GM18873 (cell line): ENCODE data around the gene PCA3.
A peak's percentile ranks its signal among the peaks of the same experiment; 100 is the strongest.

Experiments used
- ATAC-seq: cut with Tn5 transposase; IDR thresholded peaks from one replicate; pipeline ENCODE4 v1.9.1; 2021; ENCODE audit warnings: mild to moderate bottlenecking, moderate library complexity, moderate number of reproducible peaks; ENCODE audit not compliant: unreplicated experiment, low FRiP score

PCA3 gene

DNA sequence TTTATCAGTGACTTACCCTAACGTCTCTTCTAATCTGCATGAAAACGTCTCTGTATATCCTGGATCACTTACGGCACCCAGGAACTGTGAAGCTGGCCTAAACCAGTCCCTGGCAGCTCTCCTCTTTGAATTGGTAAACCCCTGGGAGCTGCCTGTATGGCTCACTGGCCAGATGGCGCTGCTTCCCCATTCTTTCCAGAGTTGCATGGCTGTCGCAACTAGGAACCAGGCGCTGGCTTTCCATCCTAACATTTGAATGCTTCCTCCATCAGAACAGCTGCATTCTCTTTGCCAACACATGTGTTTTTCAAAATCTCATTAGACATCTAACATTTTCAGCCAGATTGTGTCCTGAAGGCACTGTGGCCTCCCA, 8.0 kb upstream of the PCA3 start:
- no peak for ATAC-seq

DNA sequence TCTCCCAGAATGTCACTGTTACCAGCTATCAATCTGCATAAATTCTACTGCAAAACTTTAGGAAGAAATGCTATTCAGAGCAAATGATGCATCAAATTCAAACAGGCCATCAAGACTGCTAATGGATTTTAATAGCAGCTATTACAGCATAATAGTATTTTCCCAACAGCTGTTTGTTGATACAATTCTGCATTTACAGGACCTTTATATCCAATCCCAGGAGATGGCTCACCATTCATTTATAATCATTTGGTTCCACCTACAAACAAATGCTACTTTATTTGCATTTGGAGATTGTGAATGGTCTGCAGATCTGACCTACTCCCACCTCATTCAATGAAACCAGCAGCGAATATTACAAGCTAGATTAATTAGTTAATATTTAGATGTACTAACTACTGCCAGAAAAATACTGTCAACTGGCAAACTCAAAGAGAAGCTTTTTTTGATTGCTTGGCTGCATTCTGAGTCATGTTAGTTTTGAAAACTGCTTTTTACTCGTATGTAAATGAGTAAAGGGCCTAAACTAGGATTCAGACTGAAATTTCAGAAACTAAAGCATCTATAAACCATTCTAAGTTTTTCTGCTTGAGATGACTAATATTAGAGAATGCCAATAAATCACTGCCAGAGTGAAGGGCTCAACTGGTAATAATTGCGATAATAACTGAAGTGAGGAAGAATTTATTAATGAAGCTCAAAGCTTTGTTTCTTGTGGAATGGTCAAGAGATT, 7.1 kb upstream of the PCA3 start:
- ATAC-seq: no peak

DNA sequence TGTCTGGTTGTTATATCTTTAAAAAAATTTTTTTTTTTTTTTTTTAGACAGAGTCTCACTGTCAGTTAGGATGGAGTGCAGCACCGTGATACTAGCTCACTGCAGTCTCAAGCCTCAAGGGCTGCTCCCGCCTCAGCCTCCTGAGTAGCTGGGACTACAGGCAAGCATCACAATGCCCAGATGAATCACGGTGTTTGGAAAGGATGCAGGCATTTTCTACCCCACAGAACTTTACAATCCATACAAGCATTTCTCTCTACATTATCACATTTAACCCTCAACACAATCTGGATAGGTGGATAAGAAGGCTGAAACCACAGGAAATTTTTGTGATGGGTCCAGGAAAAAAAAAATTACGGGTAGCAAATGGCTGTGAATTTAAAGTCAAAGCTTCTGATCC, 5.8 kb upstream of the PCA3 start:
- ATAC-seq: no peak

DNA sequence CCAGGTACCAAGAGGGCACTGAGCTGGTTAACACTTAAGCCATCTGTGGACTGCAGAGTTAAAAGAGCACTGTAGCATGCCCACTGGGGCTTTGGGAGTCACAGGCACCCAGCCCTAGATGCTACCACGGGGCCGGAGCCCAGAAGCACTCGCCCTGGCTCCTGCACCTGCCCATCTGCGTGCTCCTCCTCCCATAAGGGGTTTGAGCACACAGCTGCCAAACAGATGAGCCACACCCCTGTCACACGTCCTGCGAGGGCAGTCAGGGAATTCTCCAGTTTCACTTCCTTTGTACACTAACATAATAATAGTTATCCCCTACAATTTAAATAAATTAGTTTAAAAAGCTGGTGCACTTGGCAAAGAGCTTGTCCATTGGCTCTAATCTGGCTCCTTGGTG, 4.5 kb upstream of the PCA3 start:
- ATAC-seq: no peak

DNA sequence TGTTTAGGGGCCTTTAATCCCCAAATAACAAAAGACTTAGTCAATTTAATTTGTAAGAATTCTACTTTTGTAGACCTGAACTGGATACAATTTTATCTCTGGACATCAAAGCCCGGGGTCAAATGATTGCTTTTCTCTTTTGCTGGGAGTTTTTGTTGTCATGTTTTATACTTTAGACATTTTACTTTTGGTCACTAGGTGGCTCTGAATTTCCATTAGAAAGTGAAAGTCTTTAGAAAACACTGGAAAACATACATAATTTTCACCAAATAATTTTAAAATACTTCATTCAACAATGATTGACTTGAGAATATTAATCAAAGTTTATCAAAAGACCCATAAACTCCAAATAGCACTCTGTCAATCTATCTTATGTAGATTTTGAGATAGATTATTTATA, 2.8 kb upstream of the PCA3 start:
- ATAC-seq: no peak

DNA sequence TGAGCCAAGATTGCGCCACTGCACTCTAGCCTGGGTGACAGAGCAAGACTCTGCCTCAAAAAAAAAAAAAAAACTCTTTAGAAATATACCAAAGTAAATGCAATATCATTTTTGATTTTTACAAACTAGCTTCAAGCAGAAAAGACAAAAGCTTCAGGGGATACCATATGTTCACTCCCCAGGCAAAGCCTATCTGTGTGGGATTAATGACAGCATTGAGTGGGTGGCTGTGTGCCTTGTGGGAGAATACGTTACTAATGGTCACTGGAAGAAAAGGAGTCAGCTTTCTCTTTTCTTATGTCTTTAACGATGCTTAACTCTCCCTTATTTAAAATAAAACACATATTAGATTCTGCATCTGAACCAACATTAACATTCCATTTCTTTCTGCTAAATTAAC, 1.9 kb downstream of the PCA3 start:
- no peak for ATAC-seq

DNA sequence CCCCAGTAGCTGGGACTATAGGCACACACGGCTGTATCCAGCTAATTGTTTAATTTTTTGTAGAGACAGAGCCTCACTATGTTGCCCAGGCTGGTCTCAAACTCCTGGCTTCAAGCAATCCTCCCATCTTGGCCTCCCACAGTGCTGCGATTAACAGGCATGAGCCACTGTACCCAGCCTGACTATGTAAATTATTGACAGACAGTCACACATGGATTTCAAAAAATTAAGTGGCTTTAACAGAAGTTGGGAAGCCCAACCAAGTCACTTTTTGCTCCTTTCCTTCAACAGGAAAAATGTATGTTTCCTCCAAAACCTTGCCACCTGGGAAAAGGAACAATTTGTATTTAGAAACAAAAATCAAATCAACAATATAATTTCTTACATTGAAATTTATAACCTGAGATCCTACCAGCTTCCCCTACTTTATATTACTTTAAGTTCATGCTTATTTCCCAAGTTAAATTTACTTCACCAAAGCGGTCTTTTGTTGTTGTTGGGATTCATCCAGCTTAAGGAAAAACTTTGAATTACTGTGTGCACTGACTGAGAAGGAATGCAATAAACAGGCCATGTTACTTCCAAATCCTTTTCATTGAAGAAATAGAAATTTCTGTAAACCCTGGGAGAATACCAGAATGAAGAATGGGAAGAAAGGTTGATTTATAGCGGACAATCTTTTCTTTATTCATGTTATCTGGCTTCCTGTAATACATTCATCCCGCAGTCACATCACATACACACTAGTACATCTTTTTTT, 8.6 kb downstream of the PCA3 start:
- ATAC-seq: no peak

DNA sequence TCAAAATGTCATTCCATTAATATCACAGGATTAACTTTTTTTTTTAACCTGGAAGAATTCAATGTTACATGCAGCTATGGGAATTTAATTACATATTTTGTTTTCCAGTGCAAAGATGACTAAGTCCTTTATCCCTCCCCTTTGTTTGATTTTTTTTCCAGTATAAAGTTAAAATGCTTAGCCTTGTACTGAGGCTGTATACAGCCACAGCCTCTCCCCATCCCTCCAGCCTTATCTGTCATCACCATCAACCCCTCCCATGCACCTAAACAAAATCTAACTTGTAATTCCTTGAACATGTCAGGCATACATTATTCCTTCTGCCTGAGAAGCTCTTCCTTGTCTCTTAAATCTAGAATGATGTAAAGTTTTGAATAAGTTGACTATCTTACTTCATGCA, 20.6 kb downstream of the PCA3 start:
- ATAC-seq: no peak

DNA sequence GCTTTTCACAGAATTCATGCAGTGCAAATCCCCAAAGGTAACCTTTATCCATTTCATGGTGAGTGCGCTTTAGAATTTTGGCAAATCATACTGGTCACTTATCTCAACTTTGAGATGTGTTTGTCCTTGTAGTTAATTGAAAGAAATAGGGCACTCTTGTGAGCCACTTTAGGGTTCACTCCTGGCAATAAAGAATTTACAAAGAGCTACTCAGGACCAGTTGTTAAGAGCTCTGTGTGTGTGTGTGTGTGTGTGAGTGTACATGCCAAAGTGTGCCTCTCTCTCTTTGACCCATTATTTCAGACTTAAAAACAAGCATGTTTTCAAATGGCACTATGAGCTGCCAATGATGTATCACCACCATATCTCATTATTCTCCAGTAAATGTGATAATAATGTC, 21.3 kb downstream of the PCA3 start:
- ATAC-seq: no peak

DNA sequence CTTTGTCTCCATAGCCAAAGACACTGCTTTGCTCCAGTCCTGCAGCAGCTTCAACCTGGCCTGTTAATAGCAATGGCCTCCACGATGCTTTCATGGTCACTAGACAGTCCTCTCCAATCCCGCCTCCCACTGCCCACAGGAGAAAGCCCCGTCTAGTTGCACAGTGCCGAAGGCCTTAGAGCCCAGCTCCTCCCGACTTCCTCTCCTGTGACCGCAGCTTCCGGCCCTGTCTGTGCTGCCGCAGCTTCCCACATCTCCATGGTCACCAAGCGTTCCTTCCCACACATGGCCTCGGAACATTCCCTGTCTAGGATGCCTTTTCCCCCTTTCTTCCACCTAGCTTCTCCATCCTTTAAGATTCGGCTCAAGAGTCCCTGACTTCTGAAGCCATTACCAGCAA, 23.4 kb downstream of the PCA3 start:
- ATAC-seq: no peak

DNA sequence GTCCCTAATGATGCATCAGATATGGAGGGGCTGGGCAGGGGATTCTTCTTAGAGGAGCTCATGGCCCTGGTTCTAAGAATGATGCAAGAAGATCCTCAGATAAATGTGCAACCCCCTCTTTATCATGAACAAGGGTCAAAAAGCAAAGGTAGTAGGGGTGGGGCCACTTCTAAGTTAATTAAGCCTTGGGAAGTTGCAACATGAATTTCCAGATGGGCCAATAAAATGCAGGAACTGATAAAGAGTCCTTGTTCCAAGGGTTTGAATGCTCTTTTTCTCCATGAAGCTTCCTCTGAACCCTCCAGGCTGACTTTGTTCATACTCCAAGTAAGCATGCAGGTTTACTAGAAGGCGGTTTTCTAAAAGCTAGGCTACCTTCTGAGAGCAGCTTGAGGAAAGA, 25.6 kb downstream of the PCA3 start:
- ATAC-seq: no peak

DNA sequence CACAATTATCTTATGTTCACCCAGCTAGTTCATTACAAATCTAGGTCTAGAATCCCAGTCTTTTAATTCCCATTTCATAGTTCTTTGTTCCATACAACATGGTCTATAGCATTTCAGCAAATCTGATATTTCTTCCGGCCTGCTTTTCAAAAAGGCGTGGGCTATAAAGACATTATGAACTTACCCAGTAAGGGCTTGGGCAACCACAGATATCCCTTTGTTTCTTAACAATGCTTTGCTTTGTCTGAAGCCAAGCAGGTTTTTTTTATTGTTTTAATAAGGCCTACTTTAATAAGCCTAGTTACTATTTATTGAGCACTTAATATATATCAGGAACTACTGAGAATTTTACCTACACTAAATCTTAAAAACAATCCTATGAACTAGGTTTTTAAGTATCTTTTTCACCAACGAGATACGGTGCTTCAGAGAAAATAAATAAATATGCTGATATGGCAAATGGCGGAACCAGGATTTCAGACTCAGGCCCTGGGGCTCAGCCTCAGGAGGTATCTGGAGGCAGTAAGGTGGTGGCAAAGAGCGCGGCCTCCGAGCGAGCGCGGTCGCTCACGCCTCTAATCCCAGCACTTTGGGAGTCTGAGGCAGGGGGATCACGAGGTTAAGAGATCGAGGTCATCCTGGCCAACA, 29.7 kb downstream of the PCA3 start:
- no peak for ATAC-seq

DNA sequence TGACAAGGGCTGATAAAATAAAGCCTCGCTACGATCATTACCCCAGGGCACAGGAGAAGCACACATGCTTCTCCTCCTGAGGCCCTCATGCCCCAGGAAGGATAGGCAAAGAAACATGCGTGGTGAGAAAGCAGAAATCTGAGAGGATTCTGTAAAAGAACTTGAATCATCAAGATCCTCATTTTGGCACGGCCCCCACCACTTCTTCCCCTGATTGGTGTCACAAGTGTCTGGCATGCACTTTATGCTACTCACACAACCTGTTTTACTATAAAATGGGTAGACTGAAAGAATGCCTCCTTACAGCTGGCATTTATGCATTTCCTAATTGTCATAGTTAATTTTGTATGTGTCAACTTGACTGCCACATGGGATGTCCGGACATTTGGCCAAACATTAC, 32.1 kb downstream of the PCA3 start:
- no peak for ATAC-seq

DNA sequence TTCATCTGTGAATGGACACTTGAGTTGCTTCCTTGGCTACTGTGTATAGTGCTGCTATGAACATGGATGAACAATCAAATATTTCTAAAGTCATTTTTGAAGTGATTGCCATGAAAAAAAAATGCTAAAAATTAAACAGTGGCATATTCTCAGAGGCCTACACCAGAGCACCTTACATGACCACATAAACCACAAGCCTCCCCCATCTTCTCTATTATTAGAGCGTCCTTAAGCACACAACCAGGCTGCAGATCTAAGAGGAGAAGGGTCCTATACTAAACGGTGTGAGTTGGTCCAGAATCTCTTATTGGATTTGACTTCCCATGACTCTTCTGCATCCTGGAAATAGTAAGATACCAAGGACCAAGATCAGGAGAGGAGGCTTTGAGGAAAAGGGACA, 34.3 kb downstream of the PCA3 start:
- ATAC-seq: no peak

DNA sequence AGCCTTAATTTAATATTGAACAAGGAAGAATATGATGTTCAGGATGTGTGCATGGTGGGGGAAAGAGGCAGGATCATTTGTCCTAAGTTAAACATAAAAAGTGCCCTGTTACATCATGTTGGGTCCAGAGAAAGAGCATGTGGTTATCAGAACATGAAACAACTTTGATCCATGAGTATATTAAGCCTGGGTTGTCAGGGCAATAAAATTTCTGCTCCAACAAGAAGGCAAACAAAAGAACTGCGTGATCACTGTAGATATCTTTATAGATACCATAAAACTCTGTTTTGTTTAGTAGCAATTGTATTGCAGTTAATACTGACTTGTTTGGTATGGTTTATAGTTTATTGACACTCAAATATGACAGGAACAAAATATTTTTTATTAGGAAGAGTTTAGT, 35.2 kb downstream of the PCA3 start:
- ATAC-seq: no peak

DNA sequence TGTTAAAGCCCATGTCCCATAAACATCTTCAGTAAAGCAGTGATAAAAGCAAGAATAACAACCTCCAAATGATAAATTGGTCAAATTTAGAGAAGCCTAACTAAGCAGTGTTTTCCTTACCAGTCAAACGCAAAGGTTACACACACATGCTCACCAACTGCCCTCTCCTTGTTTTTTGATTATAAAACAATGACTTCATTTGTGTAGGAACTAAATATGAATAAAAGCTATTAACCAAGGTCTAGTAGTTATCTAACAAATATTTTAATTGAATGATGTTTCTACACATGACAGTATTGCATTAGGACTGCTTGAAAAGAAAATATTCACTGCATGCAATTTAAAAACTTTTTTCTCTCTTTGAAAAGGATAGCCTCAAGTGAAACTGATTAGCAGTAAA, 36.7 kb downstream of the PCA3 start:
- no peak for ATAC-seq

DNA sequence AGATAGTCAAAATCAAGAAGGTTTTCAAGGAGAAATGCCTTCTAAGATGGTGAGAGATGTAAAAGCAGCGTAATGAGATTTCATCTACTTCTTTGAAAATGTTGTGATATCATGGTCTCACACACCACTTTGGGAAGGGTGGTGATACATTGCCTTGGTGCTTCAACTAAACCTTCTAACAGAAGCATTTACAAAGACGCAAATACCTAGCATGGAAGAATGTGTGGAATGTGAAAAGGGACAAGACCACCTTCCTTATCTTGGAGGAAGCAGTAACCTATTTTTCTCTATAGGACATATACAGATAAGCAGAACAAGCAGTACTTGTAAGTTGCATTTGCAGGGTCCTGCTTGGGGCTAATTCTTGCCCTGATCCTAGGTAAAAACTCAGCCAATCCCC, 38.8 kb downstream of the PCA3 start:
- ATAC-seq: no peak

DNA sequence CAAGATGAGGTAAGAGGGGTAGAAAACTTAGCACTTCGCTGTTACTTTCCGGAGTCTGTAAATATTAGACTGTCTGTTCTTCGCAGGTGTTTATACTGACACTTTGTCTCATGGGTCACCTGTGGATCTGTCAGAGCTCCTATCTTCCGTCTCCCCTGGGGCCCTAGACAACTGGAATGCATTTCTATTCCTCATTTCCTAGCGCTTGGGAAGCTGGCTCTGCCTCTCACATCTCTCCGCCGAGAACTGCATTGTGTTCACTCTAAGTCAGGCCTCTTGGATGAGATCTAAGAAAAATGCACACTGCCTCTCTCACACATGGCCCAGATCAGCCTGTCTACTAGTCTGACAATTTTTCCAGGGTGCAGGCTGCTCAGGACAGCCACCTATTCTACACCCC, 39.5 kb downstream of the PCA3 start:
- no peak for ATAC-seq

DNA sequence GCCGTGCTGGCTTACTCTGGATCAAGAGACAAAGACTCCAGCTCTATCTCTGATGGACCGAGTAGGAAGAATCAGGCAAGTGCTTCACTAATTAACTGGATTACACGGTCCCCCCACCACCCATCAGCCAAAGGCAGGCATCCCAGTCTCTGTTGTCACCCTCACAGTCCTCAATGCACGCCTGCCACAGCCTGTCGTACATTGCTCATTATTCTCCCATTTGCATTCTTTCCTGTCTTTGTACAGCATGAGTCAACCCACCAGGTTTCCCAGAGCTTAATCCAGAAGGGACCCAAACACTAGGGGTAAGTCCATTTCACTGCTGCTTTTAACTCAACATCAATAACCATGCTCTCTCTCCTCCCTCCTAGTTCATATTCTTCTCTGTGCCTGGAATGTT, 44.4 kb downstream of the PCA3 start:
- no peak for ATAC-seq

DNA sequence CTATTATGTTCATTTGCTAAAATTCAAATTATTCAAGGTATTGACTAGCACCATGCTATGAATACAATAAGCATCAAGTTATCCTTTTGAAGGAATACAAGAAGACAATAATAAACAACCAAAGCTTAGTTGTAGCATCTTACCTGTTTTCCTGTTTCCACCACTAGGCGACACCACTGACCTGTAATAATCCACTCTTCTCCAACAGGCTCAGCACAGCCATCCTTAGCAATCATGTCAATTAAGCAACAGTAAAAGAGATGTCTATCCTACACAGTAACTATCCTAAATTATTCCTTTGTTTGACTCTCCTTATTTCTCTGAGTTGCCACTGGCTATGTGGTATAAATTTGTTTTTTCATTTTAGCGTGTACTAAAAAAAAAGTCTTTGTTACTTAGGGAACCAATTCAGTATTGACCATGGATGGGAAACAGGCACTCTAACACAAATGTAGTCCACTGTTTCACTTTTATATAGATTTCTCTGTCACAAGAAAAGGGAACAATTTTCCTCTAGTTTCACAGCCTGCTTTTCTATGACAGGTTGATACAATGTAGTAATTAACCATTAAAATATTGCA, 46.2 kb downstream of the PCA3 start:
- ATAC-seq: peak; percentile 55

DNA sequence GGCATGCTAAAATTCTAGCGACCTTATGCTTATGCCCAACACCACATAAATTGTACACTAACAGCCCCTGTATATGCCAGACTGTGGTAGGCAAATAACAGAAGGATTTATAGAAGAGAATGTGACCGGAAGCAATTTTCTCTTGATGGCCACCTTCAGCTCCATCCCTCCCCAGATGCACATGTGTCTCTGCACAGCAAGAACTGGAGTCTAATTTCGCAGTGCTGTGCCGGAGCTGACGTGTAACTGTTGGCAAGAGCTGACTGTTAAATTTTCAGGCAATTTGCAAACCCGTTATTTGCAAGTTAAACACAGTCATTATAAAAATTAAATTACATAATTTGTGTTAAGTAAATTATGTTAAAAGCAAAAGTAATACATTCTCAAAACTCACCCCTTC, 48.4 kb downstream of the PCA3 start:
- ATAC-seq: no peak

DNA sequence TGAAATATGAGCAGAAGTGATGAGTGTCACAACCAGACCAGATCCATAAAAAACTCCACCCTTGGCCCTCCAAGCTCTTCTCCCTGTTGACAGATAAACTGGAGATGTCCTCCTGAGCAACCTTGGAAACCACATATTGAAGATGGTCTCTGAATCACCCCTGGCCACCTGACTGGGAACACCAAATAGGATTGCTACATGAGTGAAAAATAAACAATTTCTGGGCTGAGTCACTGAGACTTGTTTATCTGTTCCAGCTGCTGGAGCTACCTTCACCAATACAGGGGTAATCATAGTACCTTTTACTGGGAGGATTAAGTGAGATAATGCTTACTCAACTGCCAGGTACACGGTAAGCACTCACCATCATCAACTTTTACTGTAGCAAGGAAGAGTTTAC, 53.3 kb downstream of the PCA3 start:
- ATAC-seq: no peak
